Iris pigment epithelial cell (primary cell): ENCODE data around the gene RGL4.
"Not testable (repeated sequence)": the region's sequence is repeated elsewhere in the genome, so short reads cannot be mapped to it uniquely, and the experiment has no call there.

Experiments
- DNase-seq: peaks from one replicate; pipeline ENCODE4 v3.0.0-alpha.2; 2011; ENCODE audit warnings: low read depth

RGL4 gene

DNA sequence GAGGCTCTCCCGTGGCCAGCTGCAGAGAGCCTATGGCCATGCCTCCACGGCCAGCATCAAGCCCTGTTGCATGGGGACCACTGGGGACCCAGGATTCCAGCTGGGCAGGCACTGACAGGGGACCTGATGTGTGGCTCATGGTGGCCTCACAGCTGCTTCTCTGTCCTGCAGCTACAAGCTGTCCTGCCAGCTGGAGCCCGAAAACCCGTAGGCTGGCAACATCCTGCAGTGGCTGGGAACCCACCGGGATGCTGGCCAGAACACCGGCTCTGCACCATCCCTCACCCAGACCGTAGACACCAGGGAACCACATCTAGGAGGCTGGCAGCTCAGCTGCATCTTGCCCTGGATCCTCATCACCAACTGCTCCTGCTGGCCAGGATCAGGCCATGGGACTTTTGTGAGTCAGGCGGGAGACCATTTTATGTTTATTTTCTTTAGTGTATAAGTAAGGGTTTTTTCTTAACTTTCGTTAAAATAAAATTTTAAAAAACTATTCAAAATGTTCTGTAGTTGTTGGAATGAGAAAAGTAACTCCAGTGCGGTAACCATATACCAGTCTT, 7.9 kb downstream of the RGL4 start:
- no peak for DNase-seq

DNA sequence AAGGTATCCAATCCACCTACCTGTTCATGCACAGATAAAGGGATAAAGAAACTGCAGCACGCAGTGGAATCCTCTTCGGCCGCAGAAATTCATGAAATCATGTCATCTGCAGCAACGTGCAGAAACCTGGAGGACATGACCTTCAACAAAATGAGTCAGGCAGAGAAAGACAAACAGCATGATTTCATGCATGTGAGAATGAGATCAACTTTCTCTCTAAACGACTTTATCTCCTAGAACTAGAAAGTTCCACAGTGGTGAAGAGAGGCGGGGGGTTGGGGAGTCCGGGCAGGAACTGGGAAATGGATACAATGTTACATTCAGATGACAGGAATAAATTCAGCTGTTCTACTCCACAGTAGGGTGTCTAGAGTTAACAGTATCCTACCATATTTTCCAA, 9.9 kb downstream of the RGL4 start:
- peak; percentile 83 for DNase-seq

DNA sequence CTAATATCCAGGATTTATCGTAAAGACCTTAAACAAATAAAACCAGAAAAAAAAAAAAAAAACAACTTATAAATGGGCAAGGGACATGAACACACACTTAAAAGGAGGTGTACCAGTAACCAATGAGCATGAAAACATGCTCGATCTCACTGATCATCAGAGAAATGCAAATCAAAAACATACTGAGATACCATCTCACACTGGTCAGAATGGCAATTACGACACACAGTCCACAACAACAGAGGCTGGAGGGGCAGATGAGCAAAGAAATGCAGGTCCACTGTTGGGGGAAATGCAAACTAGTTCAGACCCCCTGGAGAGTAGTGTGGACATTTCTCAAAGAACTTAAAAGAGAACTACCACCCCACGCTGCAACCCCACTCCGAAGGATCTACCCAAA, 13.2 kb downstream of the RGL4 start:
- no peak for DNase-seq

DNA sequence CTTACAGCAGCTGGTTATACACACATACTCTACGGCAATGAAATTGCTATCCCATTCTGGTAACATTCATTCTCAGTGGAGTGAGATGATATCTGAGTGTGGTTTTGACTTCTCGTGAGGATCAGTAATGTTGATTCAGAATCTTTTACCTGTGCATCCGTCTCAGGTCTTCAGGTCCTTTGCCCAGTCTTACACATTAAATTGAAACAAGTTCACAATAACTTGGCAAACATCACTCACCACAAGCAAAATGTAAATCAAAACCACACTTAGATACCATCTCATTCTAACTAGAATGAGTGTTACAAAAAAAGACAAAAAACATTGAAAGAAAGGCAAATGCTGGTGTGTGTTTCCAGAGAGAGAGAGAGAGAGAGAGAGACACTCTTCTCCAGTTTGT, 14.0 kb downstream of the RGL4 start:
- no peak for DNase-seq

DNA sequence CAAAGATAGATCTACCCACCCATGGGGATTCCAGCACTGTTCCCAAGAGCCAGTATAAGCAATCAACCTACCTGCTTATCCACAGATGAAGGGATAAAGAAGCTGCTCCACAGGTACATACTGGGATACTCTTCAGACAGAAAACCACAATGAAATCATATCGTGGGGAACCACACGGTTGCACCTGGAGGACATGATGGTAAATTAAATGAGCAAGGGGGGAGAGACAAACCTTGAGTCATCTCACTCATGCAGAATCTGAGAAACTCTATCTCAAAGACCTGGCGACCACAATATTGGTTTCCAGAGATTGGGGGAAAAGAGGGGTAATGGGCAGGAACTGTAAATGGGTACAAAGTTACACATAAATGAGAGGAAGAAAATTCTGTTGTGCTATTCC, 14.5 kb downstream of the RGL4 start:
- no peak for DNase-seq

DNA sequence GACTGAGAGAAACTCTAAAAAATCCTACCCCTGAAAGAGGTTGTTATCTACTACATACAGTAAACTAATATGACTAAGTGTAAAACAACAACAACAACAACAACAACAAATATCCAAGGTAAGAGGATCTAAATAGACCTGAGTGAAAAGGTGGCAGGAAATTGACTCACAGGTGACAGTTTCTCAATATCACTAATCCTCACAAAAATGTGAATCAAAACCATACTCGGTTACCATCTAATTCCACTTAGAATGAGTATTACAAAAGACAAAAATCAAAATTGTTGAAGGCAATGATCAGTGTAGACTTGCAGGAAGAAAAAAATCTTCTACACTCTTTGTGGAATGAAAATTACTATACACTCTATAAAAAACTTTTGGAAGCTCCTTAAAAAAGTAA, 17.5 kb downstream of the RGL4 start:
- DNase-seq: no peak

DNA sequence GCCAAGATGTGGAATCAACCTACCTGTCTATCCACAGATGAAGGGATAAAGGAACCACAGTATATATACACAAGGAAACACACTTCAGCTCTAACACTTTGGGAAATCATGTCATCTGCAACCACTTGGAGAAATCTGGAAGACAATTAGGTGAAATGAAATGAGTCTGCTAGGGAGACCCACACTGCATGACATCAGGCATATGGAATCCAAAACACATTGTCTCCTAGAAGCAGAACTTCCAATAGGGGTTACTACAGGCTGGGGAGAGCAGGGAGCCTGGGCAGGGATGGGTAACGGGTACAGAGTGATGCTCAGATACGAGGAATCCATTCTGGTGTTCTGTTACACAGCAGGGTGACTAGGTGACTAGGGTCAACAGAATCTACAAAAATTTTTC, 18.3 kb downstream of the RGL4 start:
- peak; percentile 30 for DNase-seq

DNA sequence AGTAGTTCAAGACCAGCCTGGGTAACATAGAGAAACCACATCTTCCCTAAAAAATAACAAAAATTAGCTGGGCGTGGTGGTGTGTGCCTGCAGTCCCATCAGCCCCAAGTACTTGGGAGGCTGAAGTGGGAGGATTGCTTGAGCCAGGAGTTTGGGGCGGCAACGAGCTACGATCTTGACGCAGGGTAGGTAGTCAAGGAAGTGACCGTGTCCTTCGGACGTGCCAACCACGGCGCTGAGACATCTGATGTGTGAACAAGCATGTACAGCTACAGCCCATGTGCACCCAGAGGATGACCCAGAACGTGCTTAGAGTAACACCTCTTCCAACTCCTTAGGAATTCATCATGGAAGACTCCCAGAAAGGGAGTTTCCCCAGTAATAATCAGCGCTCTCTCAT, 21.4 kb downstream of the RGL4 start:
- DNase-seq: no peak

DNA sequence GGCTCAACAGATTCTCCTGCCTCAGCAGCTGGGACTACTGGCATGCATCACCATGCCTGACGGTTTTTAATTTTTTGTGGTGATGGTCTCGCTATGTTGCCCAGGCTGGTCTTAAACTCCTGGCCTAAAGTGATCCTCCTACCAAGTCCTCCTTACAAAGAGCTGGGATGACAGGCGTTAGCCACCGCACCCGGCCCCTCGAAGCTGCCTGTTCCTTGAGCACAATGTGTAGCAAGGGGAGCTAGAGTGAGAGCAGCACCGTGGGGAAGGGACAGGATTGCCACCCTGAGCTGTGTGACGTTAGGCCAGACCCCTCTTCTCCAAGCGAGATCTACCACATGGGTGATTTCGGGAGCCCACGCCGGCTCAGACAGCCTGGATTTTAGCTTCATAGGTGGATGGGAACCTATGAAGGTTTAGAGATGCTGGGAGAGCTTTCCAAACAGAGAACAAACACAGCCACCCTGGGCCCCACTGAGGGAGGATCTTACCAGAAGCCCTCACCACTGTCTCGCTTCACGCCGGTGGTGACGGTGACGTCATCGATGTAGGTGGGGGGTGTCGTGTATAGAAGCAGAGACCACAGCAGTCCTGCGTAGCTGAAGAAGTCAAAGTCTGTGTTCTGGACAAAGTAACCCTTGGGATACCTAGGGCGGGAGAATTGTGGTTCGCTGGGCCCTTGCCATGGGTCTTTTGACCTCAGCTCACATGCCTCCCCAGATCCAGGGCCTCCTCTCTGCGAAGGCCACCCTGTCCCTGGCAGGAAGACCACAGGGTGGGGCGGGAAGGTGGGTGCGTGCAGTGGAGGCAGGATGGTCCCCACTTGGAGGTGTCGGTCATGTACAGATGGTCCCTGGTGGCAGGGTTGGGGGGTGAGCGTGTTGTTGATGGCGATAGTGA, 23.1 kb downstream of the RGL4 start:
- DNase-seq: no peak

DNA sequence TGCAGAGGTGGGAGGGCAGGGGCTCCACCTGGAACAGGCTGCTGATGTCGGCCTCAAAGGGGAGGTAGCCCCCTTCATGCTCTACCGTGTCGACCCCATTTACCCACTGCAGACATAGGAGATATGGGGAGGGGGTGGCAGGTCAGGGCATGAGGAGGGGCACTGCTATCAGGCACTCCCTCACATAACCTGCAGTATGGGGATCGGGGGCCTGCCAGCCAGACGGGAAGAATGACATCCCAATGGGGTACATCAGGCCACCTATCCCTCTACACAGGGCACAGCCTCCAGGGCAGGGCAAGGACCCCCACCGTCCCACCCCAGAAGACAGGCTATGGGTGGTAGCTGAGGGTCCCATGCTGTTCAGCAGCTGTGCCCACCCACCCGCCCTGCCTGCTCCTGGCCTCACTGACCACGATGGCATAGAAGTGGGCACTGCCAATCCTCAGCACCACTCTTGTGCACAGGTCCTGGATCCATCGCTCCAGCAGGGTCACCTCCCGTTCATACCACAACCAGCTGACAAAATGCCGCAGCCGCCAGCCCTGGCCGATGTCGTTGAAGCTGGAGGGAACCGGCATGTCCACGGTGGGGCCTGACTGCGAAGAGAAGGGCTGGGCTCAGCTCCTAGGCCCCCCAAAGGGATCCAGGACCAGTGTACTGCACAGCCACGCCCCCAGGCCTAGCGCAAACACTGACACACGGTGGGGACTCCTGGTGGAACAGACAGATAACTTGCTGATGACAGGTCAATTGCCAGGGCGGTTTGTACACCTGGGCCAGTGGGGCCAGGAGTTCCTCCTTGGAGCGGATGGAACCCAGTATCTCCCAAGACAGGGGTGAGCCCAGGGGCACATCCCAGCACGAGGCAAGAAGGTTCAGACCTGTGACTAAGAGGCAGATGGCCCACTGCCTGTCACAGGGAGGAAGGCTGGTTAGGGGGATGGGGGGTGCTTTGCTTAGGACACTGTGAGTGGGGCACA, 24.1 kb downstream of the RGL4 start:
- no peak for DNase-seq

DNA sequence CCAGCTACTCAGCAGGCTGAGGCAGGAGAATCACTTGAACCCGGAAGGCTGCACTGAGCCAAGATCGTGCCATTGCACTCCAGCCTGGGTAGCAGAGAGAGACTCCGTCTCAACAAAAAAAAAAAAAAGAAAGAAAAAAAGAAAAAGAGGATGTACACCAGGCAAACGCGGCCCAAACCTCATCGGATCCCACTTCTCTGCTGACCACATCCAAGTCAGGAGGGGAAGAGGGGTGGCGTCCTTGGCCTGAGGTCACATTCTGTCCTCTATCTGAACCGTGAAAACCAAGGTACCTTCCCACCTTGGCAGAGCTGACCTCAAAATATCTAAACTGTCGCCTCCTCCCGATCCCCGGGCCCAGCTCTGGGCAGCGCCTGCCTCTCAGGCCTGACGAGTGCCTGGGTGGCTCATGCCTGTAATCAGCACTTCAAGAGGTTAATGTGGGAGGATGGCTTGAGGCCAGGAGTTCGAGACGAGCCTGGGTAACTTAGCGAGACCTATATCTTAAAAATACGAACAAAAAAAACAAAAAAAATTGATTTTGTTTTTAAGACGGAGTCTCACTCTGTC, 25.1 kb downstream of the RGL4 start:
- no peak for DNase-seq

DNA sequence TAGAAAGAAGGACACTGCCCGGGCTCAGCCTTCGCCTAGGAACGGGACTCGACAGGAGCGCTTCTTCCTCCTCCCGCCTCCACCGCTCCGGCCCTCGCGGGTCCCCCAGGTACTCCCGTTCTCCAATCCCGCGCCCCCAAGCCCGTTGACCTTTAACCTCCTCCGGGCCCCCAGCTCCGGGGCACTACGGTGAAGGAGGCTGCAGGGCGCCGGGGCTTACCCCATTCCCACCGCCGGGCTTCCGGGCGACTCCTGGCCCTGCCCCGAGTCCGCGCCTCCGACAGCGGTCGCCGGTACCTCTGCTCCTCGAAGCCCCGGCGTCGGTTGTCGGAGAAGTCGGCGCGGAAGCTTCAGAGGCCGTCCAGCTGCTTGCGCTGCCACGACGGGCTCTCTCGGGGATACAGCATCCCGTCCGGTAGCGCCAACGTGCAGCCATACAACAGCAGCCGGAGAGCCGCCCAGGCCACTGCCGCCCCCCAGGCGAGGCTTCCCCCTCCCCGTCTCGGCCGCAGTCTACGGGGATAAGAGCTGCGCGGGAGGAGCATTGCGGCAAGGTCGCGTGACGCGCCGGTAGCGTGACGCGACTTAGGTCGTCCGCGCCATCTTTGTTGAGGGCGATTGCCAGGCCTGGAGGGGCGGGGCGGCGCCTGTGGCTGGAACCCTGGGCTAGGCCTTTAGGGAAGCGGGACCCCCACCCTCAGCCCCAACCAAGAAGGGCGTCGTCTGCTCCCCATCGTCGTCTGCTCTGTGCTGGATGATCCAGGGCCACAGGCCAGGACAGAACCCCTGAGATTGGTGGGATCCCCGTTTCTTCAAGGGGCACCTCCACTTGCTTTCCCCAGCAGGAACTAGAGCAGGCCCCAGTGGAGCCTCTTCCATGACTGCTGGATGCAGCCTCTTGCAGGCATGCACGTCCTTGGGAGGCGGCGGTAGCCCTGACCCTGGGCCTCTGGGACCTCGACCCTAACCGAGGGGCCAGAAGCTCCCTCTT, 26.3 kb downstream of the RGL4 start:
- peak; percentile 83 for DNase-seq

DNA sequence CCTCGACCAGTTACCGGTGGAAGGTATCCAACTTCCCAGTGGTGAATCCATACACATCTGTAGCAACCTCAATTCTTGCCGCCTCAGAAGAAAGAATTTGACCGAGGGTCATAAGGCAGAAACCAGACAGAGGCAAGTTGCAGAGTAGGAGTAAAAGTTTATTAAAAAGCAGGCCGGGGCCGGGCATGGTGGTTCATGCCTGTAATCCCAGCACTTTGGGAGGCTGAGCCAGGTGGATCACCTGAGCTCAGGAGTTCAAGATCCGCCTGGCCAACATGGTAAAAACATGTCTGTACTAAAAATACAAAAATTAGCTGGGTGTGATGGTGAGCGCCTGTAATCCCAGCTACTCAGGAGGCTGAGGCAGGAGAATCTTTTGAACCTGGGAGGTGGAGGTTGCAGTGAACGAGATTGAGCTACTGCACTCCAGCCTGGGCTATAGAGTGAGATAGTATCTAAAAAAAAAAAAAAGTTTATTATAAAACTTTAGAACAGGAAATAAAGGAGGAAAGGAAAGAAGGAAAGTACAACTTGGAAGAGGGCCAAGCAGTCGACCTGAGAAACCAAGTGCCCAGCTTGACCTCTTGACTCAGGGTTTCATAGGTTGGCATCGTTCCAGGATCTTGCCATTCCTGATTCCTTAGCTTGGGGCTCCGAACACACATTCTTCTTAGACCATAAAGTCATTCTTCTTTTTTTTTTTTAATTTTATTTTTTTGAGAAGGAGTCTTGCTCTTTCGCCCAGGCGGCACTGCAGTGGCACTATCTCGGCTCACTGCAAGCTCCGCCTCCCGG, 27.8 kb downstream of the RGL4 start:
- DNase-seq: no peak

DNA sequence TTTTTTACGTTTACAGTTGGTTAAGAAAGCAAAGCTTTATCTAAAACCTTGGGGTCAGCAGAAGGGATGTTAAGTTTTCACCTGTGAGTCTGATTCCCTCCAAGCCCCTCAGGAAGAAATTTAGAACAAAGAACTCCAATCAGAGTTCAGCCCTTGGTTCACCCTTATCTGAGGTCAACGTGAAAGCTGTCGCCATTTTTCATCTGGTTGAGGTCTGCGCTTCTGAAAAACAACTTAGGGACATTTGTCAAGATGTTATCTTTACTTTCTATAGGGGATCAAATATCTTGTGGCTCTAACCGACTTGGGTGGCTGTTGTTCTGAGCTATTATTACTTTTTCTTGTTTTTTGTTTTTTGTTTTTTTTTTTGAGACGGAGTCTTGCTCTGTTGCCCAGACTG, 30.0 kb downstream of the RGL4 start:
- DNase-seq: no peak

DNA sequence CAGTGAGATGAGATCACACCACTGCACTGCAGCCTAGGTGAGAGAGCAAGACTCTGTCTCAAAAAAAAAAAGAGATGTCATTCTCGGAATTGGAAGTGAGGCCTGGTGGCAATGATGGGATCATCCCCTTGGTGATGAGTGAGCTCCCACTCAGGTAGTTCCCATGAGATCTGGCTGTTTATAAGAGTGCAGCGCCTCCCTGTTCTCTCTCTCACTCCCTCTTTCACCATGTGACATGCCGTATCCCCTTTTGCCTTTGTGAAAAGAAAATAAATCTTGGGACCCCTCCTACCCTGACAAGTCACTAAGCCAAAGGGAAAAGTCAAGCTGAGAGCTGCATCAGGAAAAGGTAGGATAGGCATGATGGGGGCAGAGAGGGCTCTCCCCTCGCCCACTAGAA, 31.3 kb downstream of the RGL4 start:
- no peak for DNase-seq

DNA sequence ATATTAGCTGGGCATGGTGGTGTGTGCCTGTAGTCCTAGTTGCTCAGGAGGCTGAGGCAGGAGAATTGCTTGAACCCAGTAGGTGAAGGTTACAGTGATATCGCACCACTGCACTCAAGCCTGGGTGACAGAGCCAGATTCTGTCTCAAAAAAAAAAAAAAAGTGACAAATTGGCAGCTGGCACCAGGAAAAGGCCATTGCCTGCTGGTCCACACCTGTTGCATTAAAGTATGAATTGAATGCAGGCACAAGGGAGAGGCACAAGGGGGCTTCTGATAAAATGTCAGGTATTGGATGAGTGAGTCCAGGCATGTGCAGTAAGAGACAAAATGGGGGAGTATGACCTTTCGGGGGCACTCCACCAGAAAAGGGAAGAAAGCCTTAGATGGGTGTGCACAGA, 31.9 kb downstream of the RGL4 start:
- DNase-seq: no peak

DNA sequence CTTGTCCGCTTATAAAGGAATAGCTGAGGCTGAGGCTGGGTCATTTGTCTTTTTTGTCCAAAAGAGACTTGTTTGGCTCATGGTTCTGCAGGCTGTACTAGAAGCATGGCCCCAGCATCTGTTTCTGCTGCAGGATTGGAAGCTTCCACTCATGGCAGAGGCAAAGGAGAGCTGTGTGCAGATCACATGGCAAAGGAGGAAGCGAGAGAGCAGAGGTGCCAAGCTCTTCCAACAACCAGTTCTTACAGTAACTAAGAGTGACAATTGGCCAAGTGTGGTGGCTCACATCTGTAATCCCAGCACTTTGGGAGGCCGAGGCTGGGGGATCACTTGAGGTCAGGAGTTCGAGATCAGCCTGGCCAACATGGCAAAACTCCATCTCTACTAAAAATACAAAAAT, 37.3 kb downstream of the RGL4 start:
- DNase-seq: not testable (repeated sequence)

DNA sequence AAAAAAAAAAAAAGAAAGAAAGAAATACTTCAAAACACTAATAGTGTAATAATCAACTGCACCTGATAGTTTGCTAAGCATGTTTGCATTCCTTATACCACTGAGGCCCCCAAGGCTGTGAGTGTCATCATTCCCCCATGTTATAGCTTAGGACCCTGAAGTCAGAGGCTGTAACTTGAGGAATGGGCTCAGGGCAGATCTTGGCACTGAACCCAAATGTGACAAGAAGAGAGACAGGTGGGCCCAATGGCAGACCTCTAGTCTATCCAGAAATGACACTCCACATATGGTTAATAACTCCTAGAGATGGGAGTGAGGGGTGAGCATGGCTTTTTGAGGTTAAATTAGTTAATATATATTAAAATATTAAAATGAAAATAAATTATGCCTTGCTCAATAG, 46.9 kb downstream of the RGL4 start:
- no peak for DNase-seq

DNA sequence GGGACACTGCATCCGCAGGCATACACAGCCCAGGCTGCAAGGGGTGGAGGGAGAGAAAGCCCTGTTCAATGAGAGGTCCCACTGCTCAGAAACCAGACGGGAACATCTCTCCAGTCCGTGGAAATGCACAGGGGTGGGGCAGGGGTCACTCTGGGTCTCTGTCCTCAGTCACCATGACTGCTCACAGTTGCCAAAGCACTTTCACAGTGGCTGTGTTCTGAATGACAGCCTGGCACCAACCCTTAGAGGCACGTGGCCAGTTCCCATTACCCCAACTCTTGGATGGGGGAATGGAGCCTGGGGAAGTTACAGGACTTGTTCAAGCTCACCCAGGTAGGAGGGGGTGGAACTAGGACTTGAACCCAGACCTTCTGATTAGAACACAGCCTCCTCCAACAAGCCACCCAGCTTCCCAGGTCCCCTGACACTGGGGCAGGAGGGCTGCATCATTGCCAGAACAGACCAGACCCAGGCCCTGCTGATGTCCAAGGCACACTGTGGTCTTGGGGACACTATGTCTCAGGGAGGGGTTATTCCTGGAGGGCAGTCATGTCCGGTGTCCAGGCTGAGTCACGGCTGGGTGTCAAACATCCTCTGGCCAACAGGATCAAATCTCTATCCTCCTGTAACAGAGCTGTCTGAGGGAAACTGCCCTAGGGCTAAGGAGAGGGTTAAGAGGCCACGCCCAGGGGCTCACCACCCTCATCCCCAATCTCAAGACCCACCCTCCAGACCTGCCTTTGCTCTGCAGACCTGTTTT, 51.9 kb downstream of the RGL4 start:
- DNase-seq: no peak

DNA sequence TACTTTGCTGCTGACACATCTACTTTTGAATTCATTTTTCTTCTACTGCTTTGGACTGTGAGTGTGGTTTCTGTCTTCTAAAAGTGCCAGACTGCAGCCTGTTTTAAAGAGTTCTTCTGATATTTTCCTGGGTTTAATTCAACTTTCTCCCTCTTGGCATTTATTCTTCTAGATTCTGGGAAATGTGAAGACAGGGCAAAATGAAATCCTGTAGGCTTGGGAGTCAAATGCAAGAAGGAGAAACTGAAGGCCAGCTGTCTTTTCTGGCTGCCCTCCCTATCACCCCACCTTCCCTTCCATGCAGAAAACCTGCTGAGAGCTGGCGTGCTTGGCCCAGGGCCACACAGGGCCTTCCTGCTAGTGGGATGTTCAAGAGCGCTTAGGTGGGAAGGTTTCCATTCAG, 52.5 kb downstream of the RGL4 start:
- DNase-seq: no peak
